Measurements from ENCODE around the gene YPEL4.
A peak's percentile ranks its signal among the peaks of the same experiment; 100 is the strongest.

DNA sequence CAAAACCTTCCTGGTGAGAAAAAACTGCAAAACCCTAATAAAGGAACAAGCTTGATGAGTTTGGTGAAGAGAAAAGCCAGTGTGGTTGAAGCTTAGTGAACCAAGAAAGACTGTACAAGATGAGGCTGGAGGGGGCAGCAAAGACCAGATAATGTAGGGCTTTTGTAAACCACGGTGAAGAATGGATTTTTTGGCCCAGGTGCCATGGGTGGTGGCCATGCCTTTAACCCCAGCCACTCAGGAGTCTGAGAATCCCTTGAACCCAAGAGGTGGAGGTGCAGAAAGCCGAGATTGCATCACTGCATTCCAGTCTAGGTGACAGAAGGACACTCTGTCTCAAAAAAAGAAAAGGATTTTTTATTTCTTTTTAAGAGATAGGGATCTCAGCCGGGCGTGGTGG lies 13.2 kb upstream of the YPEL4 start:
- no peak for TF ChIP-seq EZH2phosphoT487 (IDR thresholded peaks at IDR 0.05; ENCODE audit: borderline replicate concordance, low read length)
- TF ChIP-seq, protein P1, sequence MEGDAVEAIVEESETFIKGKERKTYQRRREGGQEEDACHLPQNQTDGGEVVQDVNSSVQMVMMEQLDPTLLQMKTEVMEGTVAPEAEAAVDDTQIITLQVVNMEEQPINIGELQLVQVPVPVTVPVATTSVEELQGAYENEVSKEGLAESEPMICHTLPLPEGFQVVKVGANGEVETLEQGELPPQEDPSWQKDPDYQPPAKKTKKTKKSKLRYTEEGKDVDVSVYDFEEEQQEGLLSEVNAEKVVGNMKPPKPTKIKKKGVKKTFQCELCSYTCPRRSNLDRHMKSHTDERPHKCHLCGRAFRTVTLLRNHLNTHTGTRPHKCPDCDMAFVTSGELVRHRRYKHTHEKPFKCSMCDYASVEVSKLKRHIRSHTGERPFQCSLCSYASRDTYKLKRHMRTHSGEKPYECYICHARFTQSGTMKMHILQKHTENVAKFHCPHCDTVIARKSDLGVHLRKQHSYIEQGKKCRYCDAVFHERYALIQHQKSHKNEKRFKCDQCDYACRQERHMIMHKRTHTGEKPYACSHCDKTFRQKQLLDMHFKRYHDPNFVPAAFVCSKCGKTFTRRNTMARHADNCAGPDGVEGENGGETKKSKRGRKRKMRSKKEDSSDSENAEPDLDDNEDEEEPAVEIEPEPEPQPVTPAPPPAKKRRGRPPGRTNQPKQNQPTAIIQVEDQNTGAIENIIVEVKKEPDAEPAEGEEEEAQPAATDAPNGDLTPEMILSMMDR (conservative IDR thresholded peaks at IDR 0.05; ENCODE audit: low read depth, low read length): peak; percentile 52; the same call in 1 of the 2 replicates
